ENCODE results near the gene PARD3. TPM values are rescaled to one million over a fixed set of nuclear protein-coding genes. Genes with fewer than 3 reads are reported as not detected.

Gene PARD3
- total RNA-seq, 6 experiments from 2014 or later = 19.1 to 27.8 (median 22.0) TPM

DNA sequence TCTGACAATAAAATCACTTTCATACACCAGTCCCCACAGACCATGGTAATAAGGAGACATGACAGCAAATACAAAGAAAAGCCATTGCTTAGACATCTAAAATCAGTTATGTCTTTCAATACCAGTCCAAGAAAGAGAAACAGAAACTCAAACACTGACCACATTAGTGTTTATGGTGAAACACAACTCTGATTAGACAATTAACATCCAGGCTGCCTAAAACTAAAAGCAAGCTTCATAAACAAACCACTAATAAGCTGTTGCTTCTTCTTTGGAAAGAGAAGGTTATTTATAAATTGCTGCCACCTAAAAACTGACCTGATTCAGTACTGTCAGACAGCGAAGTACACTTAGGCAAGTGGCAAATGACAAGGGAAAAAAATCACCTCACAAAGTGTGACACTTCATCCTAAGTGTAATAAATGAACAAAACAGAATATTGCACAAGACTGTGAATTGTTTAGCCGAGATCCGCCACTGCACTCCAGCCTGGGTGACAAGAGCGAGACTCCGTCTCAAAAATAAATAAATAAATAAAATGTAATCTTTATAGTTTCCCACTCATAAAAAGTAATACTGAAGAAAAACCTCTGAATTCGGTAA is 277.4 kb downstream of the PARD3 start:
- Histone ChIP-seq H3K4me3 (peak overlapping the region in 2 of 3 donors; percentile 12 to 54), H3K36me3 (no peaks in the 10 kb centered on the region), H3K27ac (peak overlapping the region in 2 of 3 donors; percentile 79 to 94), H3K9me3 (no peaks in the 10 kb centered on the region), H3K4me1 (peaks cover 0 to 18% (median 2%) of the 10 kb centered on the region in 4 donors), H3K27me3 (no peaks in the 10 kb centered on the region)
- peak in 3 of 4 donors; percentile 11 to 24 (median 19) for ATAC-seq
- 22% methylated on average over 6 of the region's 6 CpGs for whole genome bisulfite sequencing (ENCODE audit: insufficient coverage, low coverage, low lambda C conversion rate, missing lambda C conversion rate)
- TF ChIP-seq, protein P1, sequence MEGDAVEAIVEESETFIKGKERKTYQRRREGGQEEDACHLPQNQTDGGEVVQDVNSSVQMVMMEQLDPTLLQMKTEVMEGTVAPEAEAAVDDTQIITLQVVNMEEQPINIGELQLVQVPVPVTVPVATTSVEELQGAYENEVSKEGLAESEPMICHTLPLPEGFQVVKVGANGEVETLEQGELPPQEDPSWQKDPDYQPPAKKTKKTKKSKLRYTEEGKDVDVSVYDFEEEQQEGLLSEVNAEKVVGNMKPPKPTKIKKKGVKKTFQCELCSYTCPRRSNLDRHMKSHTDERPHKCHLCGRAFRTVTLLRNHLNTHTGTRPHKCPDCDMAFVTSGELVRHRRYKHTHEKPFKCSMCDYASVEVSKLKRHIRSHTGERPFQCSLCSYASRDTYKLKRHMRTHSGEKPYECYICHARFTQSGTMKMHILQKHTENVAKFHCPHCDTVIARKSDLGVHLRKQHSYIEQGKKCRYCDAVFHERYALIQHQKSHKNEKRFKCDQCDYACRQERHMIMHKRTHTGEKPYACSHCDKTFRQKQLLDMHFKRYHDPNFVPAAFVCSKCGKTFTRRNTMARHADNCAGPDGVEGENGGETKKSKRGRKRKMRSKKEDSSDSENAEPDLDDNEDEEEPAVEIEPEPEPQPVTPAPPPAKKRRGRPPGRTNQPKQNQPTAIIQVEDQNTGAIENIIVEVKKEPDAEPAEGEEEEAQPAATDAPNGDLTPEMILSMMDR (IDR thresholded peaks at IDR 0.05) = no peak
- no peak for TF ChIP-seq POLR2A (IDR thresholded peaks at IDR 0.05)
- intact Hi-C loops (cut with DNase I) = no loop called here
- DNase-seq = no peak

DNA sequence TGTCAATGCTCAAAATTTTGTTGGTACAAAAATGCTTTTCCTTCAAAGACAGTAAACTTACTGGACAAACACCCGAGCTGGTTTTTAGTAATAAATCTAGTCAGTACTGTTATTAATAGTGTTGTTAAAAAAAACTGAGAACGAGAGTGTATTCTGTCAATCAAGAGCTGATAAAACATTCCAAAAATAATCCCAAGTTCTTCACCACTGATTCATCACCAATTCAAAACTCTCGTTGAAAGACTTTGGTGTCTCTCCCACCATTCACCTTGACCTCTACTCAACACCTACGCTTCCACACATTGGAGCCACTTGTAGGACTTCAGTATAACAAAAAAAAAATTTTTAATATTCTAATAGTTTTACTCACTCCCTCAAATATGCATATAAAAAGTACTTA is 279.2 kb downstream of the PARD3 start:
- Histone ChIP-seq H3K36me3 (no peaks in the 10 kb centered on the region), H3K4me3 (no peak overlapping the region), H3K9me3 (no peaks in the 10 kb centered on the region), H3K27me3 (no peaks in the 10 kb centered on the region), H3K27ac (no peak overlapping the region), H3K4me1 (peaks cover 0 to 18% (median 2%) of the 10 kb centered on the region in 4 donors)
- WGBS (ENCODE audit: insufficient coverage, low coverage, low lambda C conversion rate, missing lambda C conversion rate) = 79% methylated on average over 4 of the region's 4 CpGs
- intact Hi-C loops (cut with DNase I) = no loop called here
- no peak for TF ChIP-seq POLR2A (IDR thresholded peaks at IDR 0.05)
- TF ChIP-seq, protein P1 (IDR thresholded peaks at IDR 0.05) = no peak
- ATAC-seq (no peak), DNase-seq (no peak)

DNA sequence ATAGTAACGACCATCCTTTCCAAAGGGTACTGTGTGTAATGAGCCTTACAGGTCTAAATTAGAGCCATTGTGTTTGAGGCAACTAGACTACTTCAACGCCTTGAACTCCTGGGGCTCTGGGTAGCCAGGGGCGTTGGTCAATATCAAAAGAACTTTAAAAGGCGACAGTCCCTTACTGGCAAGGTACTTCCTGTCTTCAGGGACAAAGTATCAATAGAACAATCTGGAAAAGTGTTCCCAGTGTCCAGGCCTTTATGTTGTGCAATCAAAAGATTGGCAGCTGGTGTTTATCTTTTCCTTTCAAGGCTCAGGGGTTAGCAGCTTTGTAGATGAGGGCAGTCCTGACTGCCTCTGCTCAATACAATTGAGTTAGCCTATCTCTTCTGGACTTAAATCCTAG is 284.3 kb downstream of the PARD3 start:
- 70% methylated on average over 4 of the region's 4 CpGs for whole genome bisulfite sequencing (ENCODE audit: insufficient coverage, low coverage, low lambda C conversion rate, missing lambda C conversion rate)
- TF ChIP-seq, protein P1 (IDR thresholded peaks at IDR 0.05) = no peak
- peak; percentile 36 to 65 (median 64) for ATAC-seq
- no peak for DNase-seq
- no peaks in the 10 kb centered on the region for H3K9me3 ChIP-seq
- no peaks in the 10 kb centered on the region for H3K36me3 ChIP-seq
- H3K4me3 ChIP-seq = no peak overlapping the region
- no peak overlapping the region for H3K27ac ChIP-seq
- intact Hi-C loops (cut with DNase I) = no loop called here
- no peaks in the 10 kb centered on the region for H3K27me3 ChIP-seq
- no peaks in the 10 kb centered on the region for H3K4me1 ChIP-seq

DNA sequence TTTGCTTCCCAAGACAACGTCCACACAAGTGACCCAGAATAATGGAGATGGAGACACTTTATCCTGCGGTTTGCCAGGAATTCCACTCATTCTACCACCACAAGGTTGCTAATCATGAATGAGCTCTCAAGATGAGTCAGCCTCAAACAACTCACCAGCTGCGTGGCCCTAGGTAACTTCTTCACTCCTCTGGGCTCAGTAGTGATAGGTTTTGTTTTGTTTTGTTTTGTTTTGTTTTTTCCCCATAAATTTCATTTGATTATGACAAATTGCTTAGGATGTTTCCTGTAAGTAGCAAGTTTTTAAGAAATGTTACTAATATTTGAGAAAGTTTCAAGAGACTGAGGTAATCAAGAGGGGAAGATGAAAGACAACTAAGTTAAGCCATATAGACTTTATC is 286.8 kb downstream of the PARD3 start:
- no peak for DNase-seq
- no peaks in the 10 kb centered on the region for H3K27me3 ChIP-seq
- no peak for TF ChIP-seq POLR2A (IDR thresholded peaks at IDR 0.05)
- TF ChIP-seq, protein P1 (IDR thresholded peaks at IDR 0.05) = no peak
- ATAC-seq = peak in 1 of 4 donors; percentile 36
- H3K27ac ChIP-seq = no peak overlapping the region
- 83% methylated on average over 3 of the region's 3 CpGs for WGBS (ENCODE audit: insufficient coverage, low coverage, low lambda C conversion rate, missing lambda C conversion rate)
- no peak overlapping the region for H3K4me3 ChIP-seq
- intact Hi-C loops (cut with DNase I) = no loop called here
- H3K36me3 ChIP-seq = no peaks in the 10 kb centered on the region
- no peaks in the 10 kb centered on the region for H3K9me3 ChIP-seq
- no peaks in the 10 kb centered on the region for H3K4me1 ChIP-seq
